Activated T-helper 2 cell treated with anti-CD3 and anti-CD28 coated beads, Interferon-gamma antibody, Interleukin-2, Interleukin-4, amounts not matched to agents 10 μg/mL and 5 μg/mL and 100 μg/mL, durations not matched to agents 14 hours and 24 hours and 36 hours (primary cell): ENCODE measurements around the gene CENPX. TPM values are rescaled to one million over a fixed set of nuclear protein-coding genes. Genes with fewer than 3 reads are reported as not detected.
A peak's percentile ranks its signal among the peaks of the same experiment; 100 is the strongest.

ENCODE experiments used
- DNase-seq: peaks from one replicate; pipeline ENCODE4 v3.0.0; 2021; ENCODE audit warnings: low spot score
- H3K27ac Mint-ChIP-seq: one replicate; pipeline ENCODE4 v1.8.0; 2021; ENCODE audit warnings: mixed read lengths
- H3K27me3 Mint-ChIP-seq: one replicate; pipeline ENCODE4 v1.8.0; 2021; ENCODE audit warnings: low read depth, mixed read lengths
- H3K36me3 Mint-ChIP-seq: one replicate; pipeline ENCODE4 v1.8.0; 2021; ENCODE audit warnings: low read depth, mixed read lengths
- H3K4me1 Mint-ChIP-seq: one replicate; pipeline ENCODE4 v1.8.0; 2021; ENCODE audit warnings: low read depth, mixed read lengths
- H3K4me3 Mint-ChIP-seq: one replicate; pipeline ENCODE4 v1.8.0; 2021; ENCODE audit warnings: low read depth, mild to moderate bottlenecking, moderate library complexity, mixed read lengths
- H3K9me3 Mint-ChIP-seq: one replicate; pipeline ENCODE4 v1.8.0; 2021; ENCODE audit warnings: mixed read lengths
- intact Hi-C: fragments of 100-400 bp; cut with micrococcal nuclease; formaldehyde crosslinking; loops from one replicate; pipeline ENCODE4 v1.15.1; 2023
- total RNA-seq: library from RNA; stranded (reverse); gene quantifications from 2 replicates; pipeline ENCODE4 v1.2.3, GENCODE V29; 2022

The CENPX gene
- 88.3 and 91.9 TPM in 2 replicates for total RNA-seq

DNA sequence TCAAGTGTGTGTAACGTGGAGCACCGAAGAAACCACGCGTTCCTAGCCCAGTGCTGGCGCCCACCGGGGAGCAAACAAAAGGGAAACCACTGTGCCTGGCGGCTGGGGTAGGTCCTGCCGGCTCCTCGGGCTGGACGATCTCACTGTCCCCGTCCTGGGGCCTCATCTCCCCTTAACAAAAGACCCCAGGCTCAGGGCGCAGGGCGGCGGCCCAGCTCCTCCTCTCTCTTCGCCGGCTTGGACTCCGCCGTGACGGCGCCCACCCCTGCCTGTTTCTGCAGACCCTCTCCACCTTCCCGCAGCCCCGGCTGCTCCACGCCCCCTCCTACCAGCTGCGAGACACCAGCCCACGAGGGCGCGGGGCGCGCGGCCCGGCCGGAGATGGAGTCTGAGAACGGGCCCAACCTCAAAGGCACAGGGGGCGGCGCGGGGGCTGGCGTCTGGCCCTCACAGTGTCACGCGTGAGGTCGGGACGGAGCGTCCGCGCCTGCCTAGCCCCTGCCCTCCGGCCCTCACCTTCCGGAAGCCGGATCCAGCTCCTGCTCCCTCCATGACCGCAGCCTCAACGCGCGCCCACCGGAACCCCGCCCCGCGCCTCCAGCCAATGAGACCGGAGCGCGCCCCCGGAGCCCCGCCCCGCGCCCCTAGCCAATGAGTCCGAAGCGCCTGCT is at the start of gene CENPX:
CENPX (minus strand) TSS at position 569 of the 671 bp plus-strand sequence; CDS start at position 552, 17 bp downstream.
- no peak for DNase-seq
- H3K27me3 Mint-ChIP-seq: no peaks in the 10 kb centered on the region
- peak within 1 kb of the TSS; percentile 84 for H3K4me3 Mint-ChIP-seq
- H3K36me3 Mint-ChIP-seq: peaks cover 7% of the 10 kb centered on the region
- peaks cover 15% of the 10 kb centered on the region for H3K4me1 Mint-ChIP-seq
- H3K27ac Mint-ChIP-seq: peak within 1 kb of the TSS; percentile 69
- no peaks in the 10 kb centered on the region for H3K9me3 Mint-ChIP-seq
- intact Hi-C loops: loop anchor here (2.0 to 10.0 kb wide), 3 partner anchors 95 to 212 kb away; partner anchors contain the start of genes MAFG and P4HB

DNA sequence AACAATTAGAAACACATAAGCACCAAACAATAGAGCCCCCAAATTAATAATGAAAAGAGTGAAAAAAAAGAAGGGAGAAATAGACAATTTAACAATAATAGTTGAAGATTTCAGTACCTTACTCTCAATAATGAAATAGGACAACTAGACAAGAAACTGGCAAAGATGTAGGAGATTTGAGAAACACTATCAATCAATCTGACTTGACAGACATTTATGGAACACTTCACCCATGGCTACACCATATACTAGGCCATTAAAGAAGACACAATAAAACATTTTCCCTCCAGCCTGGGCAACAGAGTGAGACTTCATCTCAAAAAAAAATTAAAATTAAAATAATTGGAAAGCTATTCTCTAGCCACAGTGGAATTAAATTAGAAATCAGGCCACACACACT is 47.9 kb upstream of the CENPX start:
- H3K27ac Mint-ChIP-seq: no peak overlapping the region
- no peak overlapping the region for H3K4me3 Mint-ChIP-seq
- no peaks in the 10 kb centered on the region for H3K36me3 Mint-ChIP-seq
- no peak for DNase-seq
- no peaks in the 10 kb centered on the region for H3K27me3 Mint-ChIP-seq
- H3K9me3 Mint-ChIP-seq: no peaks in the 10 kb centered on the region
- intact Hi-C loops: no loop called here
- H3K4me1 Mint-ChIP-seq: no peaks in the 10 kb centered on the region

DNA sequence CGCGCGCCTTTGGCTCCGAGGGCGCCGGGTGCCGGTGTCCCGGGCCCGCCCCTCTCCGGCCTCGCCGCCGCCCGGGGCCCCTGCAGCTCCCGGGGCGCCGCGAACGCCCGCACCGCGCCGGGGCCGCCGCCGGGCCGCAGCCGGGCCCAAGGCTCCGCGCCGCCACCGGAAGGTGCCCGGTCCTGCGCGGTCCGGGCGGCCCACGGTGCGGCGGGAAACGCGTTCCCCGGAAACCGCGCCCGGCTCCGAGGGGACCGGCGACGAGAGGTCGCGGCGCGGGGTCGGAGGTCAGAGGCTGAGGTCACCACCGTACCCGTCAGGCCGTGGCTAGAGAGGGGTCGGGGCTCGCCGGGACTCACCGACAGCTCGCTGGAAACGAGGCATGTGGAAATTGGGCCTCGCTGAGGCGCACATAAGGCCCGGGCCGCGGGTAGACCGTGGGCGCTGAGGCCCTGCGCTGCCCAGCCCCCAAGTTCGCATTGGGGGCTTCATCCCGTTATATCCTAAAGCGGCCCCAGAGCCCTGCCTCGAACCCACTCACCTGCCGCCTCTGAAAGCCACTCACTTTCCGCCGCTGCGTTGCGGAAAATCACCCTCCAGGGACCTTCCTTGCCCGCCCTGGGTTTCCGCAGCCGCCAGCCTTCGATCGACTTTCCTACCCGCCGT is 43.1 kb upstream of the CENPX start, which contains the start of gene DUS1L:
DUS1L (minus strand) TSS at position 167 of the 666 bp plus-strand sequence. CDS start 745 bp downstream, outside the sequence.
- DNase-seq: peak; percentile 69
- Mint-ChIP-seq H3K36me3 (no peaks in the 10 kb centered on the region), H3K4me3 (peak within 1 kb of the TSS; percentile 82), H3K27me3 (no peaks in the 10 kb centered on the region), H3K9me3 (no peaks in the 10 kb centered on the region), H3K4me1 (no peaks in the 10 kb centered on the region), H3K27ac (peak within 1 kb of the TSS; percentile 84)
- intact Hi-C loops: no loop called here

DNA sequence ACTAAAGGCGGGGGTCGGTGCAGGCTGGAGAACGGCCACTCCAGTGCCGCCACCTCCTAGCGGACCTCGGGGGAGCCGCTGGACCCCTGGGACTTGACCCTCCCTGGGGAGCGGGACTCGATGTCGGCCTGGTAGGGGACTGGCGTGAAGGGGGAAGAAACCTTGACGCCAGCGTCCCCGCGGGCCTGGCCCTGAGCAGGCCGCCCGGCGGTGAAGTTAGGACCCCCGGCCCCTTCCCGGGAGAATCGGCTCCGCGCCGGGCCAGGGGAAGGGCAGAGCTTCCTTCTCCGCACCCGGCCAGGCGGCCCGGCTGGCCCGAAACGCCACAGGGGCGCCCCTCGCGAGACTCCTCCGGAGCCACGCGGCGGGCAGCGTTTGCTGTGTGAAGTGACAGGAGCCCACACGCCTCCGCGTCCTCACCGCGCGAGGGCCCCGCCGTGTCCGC is 42.5 kb upstream of the CENPX start:
- Mint-ChIP-seq H3K9me3 (no peaks in the 10 kb centered on the region), H3K36me3 (peaks cover 1% of the 10 kb centered on the region), H3K4me1 (no peaks in the 10 kb centered on the region), H3K27ac (no peak overlapping the region), H3K4me3 (peak overlapping the region; percentile 66), H3K27me3 (no peaks in the 10 kb centered on the region)
- DNase-seq: peak; percentile 25
- intact Hi-C loops: no loop called here

DNA sequence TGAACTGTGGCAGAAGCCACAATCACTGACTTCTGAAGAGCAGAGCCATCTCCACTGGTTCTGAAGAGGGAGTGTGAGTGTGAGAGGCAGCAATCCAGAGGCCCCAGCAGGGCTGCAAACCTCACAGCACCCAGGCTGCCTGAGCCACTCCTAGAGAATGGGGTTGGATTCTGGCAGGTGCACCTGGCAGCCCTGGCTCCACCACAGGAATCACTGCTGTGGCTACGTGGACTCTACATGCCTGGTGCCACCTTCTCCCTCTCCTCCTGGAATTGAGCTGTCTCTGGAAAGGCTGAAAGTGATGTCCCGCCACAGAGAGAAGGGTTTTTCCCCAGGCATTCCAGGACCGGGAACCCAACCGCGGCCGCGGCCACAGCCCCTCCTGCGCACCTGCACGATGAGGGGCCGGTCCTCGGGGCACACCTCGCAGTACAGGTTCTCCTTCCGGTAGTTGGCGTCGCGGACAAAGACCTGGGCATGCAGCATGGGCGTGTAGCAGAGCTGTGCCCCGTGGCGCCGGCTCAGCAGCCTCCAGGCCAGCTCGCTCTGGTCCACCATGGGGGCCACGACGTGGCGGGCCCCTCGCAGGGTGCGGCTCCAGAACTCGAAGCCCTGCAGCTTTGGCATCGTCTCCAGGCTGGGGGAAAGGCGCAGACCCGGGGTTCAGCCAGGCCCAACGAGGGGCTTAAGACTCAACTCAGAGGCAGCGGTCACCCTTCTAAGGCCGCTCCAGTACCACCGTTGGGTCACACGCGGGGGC is 41.9 kb upstream of the CENPX start:
- Mint-ChIP-seq H3K9me3 (no peaks in the 10 kb centered on the region), H3K4me3 (peak overlapping the region; percentile 66), H3K27me3 (no peaks in the 10 kb centered on the region), H3K27ac (no peak overlapping the region), H3K4me1 (no peaks in the 10 kb centered on the region), H3K36me3 (peaks cover 4% of the 10 kb centered on the region)
- intact Hi-C loops: no loop called here
- DNase-seq: no peak

DNA sequence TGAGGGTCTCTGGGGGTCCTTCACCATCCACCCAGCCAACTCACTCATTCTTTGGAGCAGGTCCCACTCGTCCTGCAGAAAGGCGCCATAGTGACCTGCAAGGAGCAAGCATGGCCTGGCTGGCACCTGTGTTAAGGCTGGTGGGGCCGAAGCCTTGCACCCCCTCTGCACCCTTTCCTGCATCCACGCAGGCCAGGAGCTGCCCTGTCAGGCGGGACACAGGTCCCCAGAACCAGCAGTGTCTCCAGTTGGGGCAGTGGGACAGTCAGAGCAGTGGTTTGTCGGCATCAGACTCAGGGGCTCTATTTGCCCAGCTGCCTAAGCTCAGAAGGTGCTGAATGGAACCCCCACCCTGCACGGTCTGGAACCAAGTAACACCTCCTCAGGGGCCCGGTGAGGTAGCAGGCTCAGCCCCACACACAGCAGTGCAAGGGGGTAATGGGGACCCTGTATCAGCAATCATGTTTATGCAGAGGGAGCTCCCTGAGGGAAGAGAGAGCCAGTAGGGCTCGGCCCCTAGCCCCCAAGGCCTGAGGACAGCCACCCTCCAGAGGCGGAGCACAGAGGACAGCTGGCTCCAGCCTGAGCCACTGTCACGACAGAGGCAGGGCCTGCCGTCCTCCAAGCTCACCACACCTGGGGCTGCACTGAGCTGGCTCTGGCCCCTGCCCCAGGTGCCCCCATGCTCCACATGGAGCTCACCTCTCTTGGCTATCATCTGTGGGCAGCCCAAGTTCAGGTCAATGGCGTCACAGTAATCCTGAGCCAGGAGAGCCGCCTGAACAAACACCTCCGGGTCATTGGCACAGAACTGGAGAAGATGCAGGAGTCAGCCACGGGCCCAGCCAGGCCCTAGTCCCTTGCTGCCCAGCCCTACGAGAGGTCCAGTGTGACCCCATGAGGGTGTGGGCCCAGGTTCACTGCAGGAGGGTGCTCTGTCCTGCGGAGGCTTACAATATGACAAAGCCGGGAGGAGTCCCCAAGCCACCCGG is 41.0 kb upstream of the CENPX start:
- H3K9me3 Mint-ChIP-seq: no peaks in the 10 kb centered on the region
- no peak overlapping the region for H3K27ac Mint-ChIP-seq
- H3K4me3 Mint-ChIP-seq: peak overlapping the region; percentile 66
- DNase-seq: no peak
- peaks cover 7% of the 10 kb centered on the region for H3K36me3 Mint-ChIP-seq
- H3K4me1 Mint-ChIP-seq: no peaks in the 10 kb centered on the region
- intact Hi-C loops: no loop called here
- no peaks in the 10 kb centered on the region for H3K27me3 Mint-ChIP-seq

DNA sequence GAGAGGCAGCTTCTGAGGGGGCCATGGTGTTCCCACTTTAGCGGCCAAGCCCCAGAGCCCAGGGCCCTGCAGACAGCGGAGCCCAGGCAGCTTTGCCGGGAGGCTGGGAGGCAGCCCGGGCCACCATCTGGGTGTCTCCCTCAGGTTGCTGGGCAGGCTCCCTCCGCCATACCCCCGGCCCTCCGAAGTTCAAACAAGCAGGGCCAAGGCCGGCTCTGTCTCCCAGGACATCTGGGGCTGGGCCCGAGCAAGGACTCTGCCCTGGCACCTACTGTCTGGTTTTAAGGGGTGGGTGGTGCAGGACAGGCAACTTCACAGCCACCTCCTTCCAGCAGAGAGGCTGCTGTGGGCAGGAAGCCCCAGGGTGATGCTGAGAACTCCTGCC is 40.3 kb upstream of the CENPX start:
- no peak overlapping the region for H3K4me3 Mint-ChIP-seq
- intact Hi-C loops: no loop called here
- DNase-seq: no peak
- H3K9me3 Mint-ChIP-seq: no peaks in the 10 kb centered on the region
- peaks cover 7% of the 10 kb centered on the region for H3K36me3 Mint-ChIP-seq
- no peaks in the 10 kb centered on the region for H3K27me3 Mint-ChIP-seq
- H3K4me1 Mint-ChIP-seq: no peaks in the 10 kb centered on the region
- H3K27ac Mint-ChIP-seq: no peak overlapping the region

DNA sequence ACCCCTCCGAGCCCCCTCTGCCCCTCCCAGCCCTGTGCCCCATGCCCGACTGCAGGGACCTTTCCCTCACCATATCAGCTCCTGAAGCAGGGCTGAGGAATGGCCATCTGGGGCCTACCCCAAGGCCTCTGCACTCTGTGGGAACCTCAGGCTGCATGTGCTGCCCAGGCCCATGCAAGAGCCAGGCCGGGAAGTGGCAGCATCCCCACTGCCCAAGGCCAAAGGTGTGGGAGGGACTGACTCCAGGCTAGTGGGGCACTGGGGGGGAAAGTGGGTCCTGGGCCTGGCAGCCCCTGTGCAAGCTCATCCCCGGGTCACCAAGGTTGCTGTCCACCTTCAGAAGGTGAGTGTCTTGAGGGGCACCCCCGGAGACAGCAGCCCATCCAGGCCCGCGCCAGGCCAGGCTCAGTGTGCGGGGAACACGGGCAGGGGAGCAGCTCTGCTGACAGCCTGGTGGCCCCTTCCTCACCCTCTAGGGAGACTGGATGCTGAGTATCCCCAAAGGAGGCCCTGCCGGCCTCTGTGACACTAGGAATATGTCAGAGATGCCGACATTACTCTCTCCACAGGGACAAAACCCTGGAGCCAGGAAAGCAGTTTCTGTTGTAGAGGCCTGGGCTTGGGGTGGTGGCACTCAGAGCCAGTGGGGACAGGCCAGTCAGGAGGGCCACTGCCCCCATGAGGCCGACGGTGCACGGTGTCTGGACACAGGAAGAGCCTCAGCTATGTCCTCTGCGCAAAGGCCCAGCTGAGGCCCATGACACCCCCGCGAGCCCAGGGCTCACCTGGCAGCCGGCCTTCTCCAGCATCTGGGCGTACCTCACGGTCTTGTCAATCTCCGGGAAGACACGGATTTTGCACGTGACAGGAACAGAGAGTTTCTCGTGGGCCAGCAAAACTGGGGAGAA is 39.7 kb upstream of the CENPX start:
- Mint-ChIP-seq H3K27ac (no peak overlapping the region), H3K27me3 (no peaks in the 10 kb centered on the region), H3K36me3 (peaks cover 12% of the 10 kb centered on the region), H3K4me3 (no peak overlapping the region), H3K9me3 (no peaks in the 10 kb centered on the region), H3K4me1 (no peaks in the 10 kb centered on the region)
- DNase-seq: no peak
- intact Hi-C loops: no loop called here

DNA sequence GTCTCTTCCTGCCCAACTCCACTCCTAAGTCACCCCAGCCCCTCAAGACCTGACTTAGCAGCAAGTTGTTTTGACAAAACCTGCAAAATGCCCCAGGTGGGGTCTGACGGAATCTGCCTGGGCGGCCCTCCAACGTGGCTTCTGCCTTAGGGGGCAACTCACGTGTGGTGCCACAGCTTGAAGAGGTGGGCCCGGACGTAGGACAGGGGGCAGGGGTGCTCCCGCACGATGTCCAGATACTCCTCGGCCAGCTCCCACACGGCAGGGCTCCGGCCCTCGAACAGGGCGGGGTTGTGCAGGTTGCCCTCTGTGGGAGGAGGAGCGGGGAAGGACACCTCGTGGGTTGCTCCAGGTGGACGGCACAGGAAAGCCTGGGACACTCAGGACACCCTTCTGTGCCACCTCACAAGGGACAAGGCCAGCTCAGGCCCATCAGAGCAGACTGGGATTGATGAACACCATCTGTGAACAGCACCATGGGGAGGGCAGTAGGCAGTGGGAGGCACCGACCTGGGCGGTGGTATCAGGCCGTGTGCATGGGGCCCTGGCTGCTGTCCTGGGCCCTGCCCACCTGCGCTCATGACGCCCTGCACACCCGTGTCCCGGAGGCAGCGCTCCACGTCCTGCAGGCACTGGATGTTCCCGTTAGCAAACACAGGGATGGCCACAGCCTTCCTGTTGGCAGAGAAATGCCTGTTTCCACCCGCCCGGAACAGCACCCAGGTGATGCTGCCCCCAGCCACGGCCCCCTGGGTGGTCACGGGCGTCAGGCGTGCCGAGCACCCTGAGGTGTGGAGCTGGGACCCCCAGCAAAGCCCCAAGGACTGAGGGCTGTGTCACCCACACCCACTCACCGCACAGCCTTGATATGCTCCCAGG is 38.6 kb upstream of the CENPX start:
- Mint-ChIP-seq H3K36me3 (peaks cover 12% of the 10 kb centered on the region), H3K9me3 (no peaks in the 10 kb centered on the region), H3K27ac (no peak overlapping the region), H3K4me3 (no peak overlapping the region), H3K4me1 (no peaks in the 10 kb centered on the region), H3K27me3 (no peaks in the 10 kb centered on the region)
- intact Hi-C loops: no loop called here
- no peak for DNase-seq

DNA sequence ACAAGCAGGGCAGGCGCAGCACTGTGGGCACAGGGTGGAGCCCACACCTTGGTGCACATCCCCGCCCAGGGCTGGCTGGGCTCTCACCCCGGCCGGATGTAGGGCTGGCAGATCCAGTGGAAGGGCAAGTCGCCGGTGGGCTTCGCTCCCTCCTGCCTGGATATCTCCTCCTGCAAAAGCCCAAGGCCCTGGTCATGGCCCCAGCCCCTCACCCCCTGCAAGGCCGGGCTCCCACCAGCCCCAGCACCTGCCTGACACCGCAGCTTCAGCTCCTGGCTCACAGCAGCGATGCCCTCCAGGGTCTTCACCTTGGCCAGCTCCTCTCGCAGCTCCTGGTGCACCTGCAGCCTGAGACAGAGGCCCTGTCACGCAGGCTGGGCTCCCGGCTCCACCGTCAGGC is 37.9 kb upstream of the CENPX start:
- Mint-ChIP-seq H3K36me3 (peaks cover 12% of the 10 kb centered on the region), H3K27ac (no peak overlapping the region), H3K9me3 (no peaks in the 10 kb centered on the region), H3K27me3 (no peaks in the 10 kb centered on the region), H3K4me1 (no peaks in the 10 kb centered on the region), H3K4me3 (no peak overlapping the region)
- no peak for DNase-seq
- intact Hi-C loops: no loop called here

DNA sequence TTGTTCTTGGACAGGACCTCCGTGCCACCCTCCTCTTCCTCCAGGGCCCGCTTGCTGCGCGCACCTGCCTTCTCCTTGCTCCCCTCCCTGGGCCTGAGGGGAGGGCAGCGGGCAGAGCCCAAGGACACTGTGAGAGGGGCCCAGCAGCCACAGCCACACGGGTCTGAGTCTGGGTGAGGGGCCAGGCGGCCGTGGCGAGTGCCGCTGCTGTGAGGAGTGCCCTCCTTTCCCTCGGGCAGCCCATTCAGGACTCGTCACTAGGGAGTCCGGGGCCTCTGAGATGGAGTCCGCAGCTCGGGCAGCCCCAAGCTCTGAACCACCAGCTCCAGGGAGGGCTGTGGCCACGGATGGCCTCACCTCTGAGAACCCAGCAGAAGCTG is 37.3 kb upstream of the CENPX start:
- Mint-ChIP-seq H3K9me3 (no peaks in the 10 kb centered on the region), H3K27me3 (no peaks in the 10 kb centered on the region), H3K36me3 (peaks cover 14% of the 10 kb centered on the region), H3K27ac (no peak overlapping the region), H3K4me3 (no peak overlapping the region), H3K4me1 (no peaks in the 10 kb centered on the region)
- intact Hi-C loops: no loop called here
- no peak for DNase-seq
